ENCODE measurements around the gene TPRX1. TPM values are rescaled to one million over a fixed set of nuclear protein-coding genes. Genes with fewer than 3 reads are reported as not detected.

Gene TPRX1
- total RNA-seq, 4 donors from 2014 or later: not detected

GRCh38 chr19:47757617-47758442 is 46.5 kb downstream of the TPRX1 start:
- TF ChIP-seq, protein P1, sequence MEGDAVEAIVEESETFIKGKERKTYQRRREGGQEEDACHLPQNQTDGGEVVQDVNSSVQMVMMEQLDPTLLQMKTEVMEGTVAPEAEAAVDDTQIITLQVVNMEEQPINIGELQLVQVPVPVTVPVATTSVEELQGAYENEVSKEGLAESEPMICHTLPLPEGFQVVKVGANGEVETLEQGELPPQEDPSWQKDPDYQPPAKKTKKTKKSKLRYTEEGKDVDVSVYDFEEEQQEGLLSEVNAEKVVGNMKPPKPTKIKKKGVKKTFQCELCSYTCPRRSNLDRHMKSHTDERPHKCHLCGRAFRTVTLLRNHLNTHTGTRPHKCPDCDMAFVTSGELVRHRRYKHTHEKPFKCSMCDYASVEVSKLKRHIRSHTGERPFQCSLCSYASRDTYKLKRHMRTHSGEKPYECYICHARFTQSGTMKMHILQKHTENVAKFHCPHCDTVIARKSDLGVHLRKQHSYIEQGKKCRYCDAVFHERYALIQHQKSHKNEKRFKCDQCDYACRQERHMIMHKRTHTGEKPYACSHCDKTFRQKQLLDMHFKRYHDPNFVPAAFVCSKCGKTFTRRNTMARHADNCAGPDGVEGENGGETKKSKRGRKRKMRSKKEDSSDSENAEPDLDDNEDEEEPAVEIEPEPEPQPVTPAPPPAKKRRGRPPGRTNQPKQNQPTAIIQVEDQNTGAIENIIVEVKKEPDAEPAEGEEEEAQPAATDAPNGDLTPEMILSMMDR (IDR thresholded peaks at IDR 0.05): no peak
- no peak for TF ChIP-seq POLR2A (IDR thresholded peaks at IDR 0.05)
- Histone ChIP-seq H3K9me3 (no peaks in the 10 kb centered on the region), H3K36me3 (peaks cover 50 to 65% of the 10 kb centered on the region in 2 donors), H3K27me3 (no peaks in the 10 kb centered on the region), H3K27ac (no peak overlapping the region), H3K4me1 (no peaks in the 10 kb centered on the region), H3K4me3 (replicated peaks in 1 of 3) (no peak overlapping the region)
- 89 to 90% methylated on average over 13 to 14 of the region's 14 CpGs for WGBS, 2 donors
- intact Hi-C loops (cut with DNase I): no loop called here
- DNase-seq: no peak

DNA sequence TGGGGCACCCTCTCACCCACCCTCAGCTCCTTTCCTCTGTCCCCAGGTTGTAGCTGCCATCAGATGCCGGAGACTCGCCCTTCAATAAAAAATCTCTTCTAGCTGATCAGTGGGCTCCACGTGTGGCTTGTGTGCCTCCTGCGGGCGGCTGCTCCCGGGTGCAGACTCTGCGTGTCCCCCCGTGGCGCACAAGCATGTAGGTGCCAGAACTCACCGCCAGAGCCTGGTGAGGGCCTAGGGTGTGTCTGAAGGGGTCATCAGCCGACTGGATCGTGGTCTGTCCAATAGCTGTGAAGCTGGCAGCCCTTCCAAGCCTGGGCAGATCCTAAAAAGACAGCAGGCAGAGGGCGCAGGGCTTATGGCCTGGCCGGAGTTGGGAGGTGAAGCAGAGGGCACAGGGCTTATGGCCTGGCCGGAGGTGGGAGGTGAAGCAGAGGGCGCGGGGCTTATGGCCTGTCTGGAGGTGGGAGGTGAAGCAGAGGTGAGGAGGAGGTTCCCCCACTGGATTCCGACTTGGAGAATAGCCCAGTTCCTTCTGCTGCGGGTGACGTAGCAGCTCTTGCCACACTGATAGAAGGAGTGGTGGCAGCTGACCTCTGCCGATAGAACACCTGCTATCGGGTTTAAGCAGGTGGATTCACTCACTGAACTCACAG is 47.3 kb downstream of the TPRX1 start:
- Histone ChIP-seq H3K4me1 (no peaks in the 10 kb centered on the region), H3K4me3 (replicated peaks in 1 of 3) (no peak overlapping the region), H3K9me3 (no peaks in the 10 kb centered on the region), H3K27ac (no peak overlapping the region), H3K27me3 (no peaks in the 10 kb centered on the region), H3K36me3 (peaks cover 57 to 72% of the 10 kb centered on the region in 2 donors)
- no peak for DNase-seq
- no peak for TF ChIP-seq POLR2A (IDR thresholded peaks at IDR 0.05)
- TF ChIP-seq, protein P1 (IDR thresholded peaks at IDR 0.05): no peak
- intact Hi-C loops (cut with DNase I): no loop called here
- WGBS, 2 donors: 90 to 91% methylated on average over 20 to 22 of the region's 22 CpGs

- no peaks in the 10 kb centered on the region for H3K27me3 ChIP-seq
- H3K36me3 ChIP-seq: peaks cover 61 to 77% of the 10 kb centered on the region in 2 donors
- no peaks in the 10 kb centered on the region for H3K4me1 ChIP-seq
- no peak overlapping the region for H3K4me3 ChIP-seq (replicated peaks in 1 of 3)
- TF ChIP-seq, protein P1 (IDR thresholded peaks at IDR 0.05): no peak
- no peak for TF ChIP-seq POLR2A (IDR thresholded peaks at IDR 0.05)
- intact Hi-C loops (cut with DNase I): no loop called here
- WGBS, 2 donors: 92 to 93% methylated on average over 10 to 11 of the region's 12 CpGs
- H3K27ac ChIP-seq: no peak overlapping the region
- no peaks in the 10 kb centered on the region for H3K9me3 ChIP-seq
- no peak for DNase-seq
These were observed 47.8 kb downstream of the TPRX1 start for GRCh38 chr19:47756627-47756929.

- no peak overlapping the region for H3K4me3 ChIP-seq (replicated peaks in 1 of 3)
- intact Hi-C loops (cut with DNase I): no loop called here
- no peak overlapping the region for H3K27ac ChIP-seq
- 89 to 95% methylated on average over 19 to 24 of the region's 28 CpGs for WGBS, 2 donors
- H3K27me3 ChIP-seq: no peaks in the 10 kb centered on the region
- H3K36me3 ChIP-seq: peaks cover 67 to 83% of the 10 kb centered on the region in 2 donors
- TF ChIP-seq POLR2A (IDR thresholded peaks at IDR 0.05): no peak
- TF ChIP-seq, protein P1 (IDR thresholded peaks at IDR 0.05): no peak
- DNase-seq: no peak
- no peaks in the 10 kb centered on the region for H3K4me1 ChIP-seq
- H3K9me3 ChIP-seq: no peaks in the 10 kb centered on the region
These were observed 48.4 kb downstream of the TPRX1 start for GRCh38 chr19:47755762-47756626.

Measured in thyroid gland (tissue), 4 donors.